Measurements from ENCODE around the gene C3orf52. TPM values are rescaled to one million over a fixed set of nuclear protein-coding genes. Genes with fewer than 3 reads are reported as not detected.

The C3orf52 gene
- total and polyA plus RNA-seq, 7 experiments from 2014 or later = 1.2 to 12.3 (median 1.9) TPM

- H3K27me3 Mint-ChIP-seq = no peaks in the 10 kb centered on the region
- Histone ChIP-seq H3K9me3 (ENCODE audit: control insufficient read depth in 2 of 3, low read length in 3 of 3) (no peaks in the 10 kb centered on the region), H3K4me1 (ENCODE audit: control insufficient read depth in 2 of 2, insufficient read depth in 2 of 2, low read length in 2 of 2) (peaks cover 32 to 58% of the 10 kb centered on the region in 2 donors), H3K36me3 (ENCODE audit: control insufficient read depth in 2 of 3, insufficient read depth in 3 of 3, low read length in 3 of 3) (peaks cover 0 to 24% (median 0%) of the 10 kb centered on the region in 3 experiments), H3K27me3 (ENCODE audit: control insufficient read depth in 2 of 2, insufficient read depth in 2 of 2, low read length in 2 of 2) (no peaks in the 10 kb centered on the region), H3K4me3 (ENCODE audit: low read length) (peak overlapping the region; percentile 44), H3K27ac (ENCODE audit: low read depth, low read length) (peak overlapping the region; percentile 82)
- POLR2A ChIA-PET = no interaction called here
- H3K27ac Mint-ChIP-seq = peak overlapping the region; percentile 87 to 95 (median 93)
- CTCF ChIA-PET = interaction anchor here (1.1 to 2.7 kb wide), 3 partner anchors 9 to 15 kb away, joined by 3 to 11 read pairs (median 7); no protein-coding TSS in a partner anchor
- peaks cover 17 to 42% (median 31%) of the 10 kb centered on the region in 5 donors for H3K36me3 Mint-ChIP-seq
- intact Hi-C loops (cut with micrococcal nuclease) = loop anchor here (2.0 to 10.0 kb wide), 8 partner anchors 171 to 1621 kb away; partner anchors contain the start of genes GTPBP8 (in 2 of the 2), ATP6V1A (in 1 of the 2), BTLA (in 1 of the 2) and CD96 (in 1 of the 2)
- H3K4me1 Mint-ChIP-seq = peaks cover 39 to 86% (median 78%) of the 10 kb centered on the region in 7 donors
- ATAC-seq (no peak), DNase-seq (no peak)
- no peaks in the 10 kb centered on the region for H3K9me3 Mint-ChIP-seq
- H3K4me3 Mint-ChIP-seq = peak overlapping the region; percentile 49 to 100 (median 74)
Observed at GRCh38 chr3:112126511-112126911, 40.3 kb downstream of the C3orf52 start.

- POLR2A ChIA-PET = interaction anchor here (0.6 to 2.3 kb wide), 9 partner anchors 8 to 434 kb away, joined by 3 to 9 read pairs (median 3); partner anchors contain the start of genes ABHD10, ATG3, CD200 and SLC35A5
- CTCF ChIA-PET = interaction anchor here (1.0 to 2.1 kb wide), 4 partner anchors 10 to 166 kb away, joined by 3 to 7 read pairs (median 5); partner anchors contain the start of gene SLC9C1
- Mint-ChIP-seq H3K27me3 (no peaks in the 10 kb centered on the region), H3K36me3 (peaks cover 16 to 34% (median 27%) of the 10 kb centered on the region in 5 donors), H3K9me3 (no peaks in the 10 kb centered on the region), H3K27ac (peak overlapping the region; percentile 87 to 95 (median 93)), H3K4me3 (peak overlapping the region; percentile 49 to 100 (median 74)), H3K4me1 (peaks cover 39 to 80% (median 80%) of the 10 kb centered on the region in 7 donors)
- Histone ChIP-seq H3K4me1 (ENCODE audit: control insufficient read depth in 2 of 2, insufficient read depth in 2 of 2, low read length in 2 of 2) (peaks cover 32 to 60% of the 10 kb centered on the region in 2 donors), H3K36me3 (ENCODE audit: control insufficient read depth in 2 of 3, insufficient read depth in 3 of 3, low read length in 3 of 3) (peaks cover 0 to 22% (median 0%) of the 10 kb centered on the region in 3 experiments), H3K27ac (ENCODE audit: low read depth, low read length) (peak overlapping the region; percentile 82), H3K4me3 (ENCODE audit: low read length) (peak overlapping the region; percentile 44), H3K27me3 (ENCODE audit: control insufficient read depth in 2 of 2, insufficient read depth in 2 of 2, low read length in 2 of 2) (no peaks in the 10 kb centered on the region), H3K9me3 (ENCODE audit: control insufficient read depth in 2 of 3, low read length in 3 of 3) (no peaks in the 10 kb centered on the region)
- DNase-seq (peak in 5 of 9 donors; percentile 15 to 46 (median 34)), ATAC-seq (peak; percentile 16)
- intact Hi-C loops (cut with micrococcal nuclease) = loop anchor here (2.0 to 10.0 kb wide), 12 partner anchors 149 to 1619 kb away; partner anchors contain the start of genes CD96 (in 2 of the 2), GTPBP8 (in 2 of the 2), ABHD10 (in 1 of the 2) and ATP6V1A (in 1 of the 2)
Observed at GRCh38 chr3:112127522-112128494, 41.6 kb downstream of the C3orf52 start.

DNA sequence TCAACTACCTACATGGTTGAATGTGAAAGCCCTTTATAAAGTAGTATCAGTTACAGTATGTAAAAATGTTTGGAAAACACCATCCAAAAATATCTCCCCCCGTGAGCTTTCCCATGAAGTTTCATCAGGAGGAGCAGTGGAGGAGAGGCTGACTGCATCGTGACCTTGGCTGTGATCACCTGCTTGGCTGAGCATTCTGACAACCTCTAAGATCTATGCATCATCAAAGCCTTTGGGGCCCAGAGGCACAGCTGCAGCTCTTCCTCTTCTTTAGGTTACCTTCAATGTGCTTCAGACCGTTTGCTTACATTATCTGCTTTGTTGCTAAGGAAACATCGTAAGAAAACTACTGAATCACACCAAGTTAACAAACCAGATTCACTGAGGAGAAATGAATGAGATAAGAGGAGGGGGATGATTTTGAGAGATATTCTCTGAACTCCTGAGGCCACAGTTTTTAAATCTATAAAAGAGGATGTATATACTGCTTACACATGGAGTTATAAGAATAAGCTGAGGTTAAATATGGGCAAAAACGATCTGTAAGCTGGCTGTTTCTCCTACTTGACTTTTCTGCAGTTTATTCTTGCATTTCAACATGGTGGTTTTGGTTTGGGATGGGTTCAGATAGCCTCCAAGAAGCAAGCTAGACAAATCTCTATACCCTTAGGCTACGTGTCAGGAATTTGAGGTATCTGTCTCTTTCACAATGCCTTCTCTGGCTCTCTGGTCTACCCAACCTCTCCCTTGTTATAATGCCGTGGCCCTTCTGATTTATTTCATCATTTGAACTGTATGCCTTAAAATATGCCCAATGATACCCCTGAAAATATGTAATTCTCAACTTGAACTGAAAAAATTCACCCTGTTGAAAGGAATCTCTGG lies 42.9 kb downstream of the C3orf52 start:
- CTCF ChIA-PET = interaction anchor here (1.0 to 1.4 kb wide), 3 partner anchors 11 to 164 kb away, joined by 3 to 7 read pairs (median 3); partner anchors contain the start of gene SLC9C1
- peaks cover 10 to 22% (median 16%) of the 10 kb centered on the region in 5 donors for H3K36me3 Mint-ChIP-seq
- no peaks in the 10 kb centered on the region for H3K9me3 Mint-ChIP-seq
- H3K9me3 ChIP-seq (ENCODE audit: control insufficient read depth in 2 of 3, low read length in 3 of 3) = no peaks in the 10 kb centered on the region
- peak overlapping the region; percentile 87 to 95 (median 93) for H3K27ac Mint-ChIP-seq
- H3K4me3 ChIP-seq (ENCODE audit: low read length) = no peak overlapping the region
- POLR2A ChIA-PET = interaction anchor here (0.6 to 2.3 kb wide), 3 partner anchors 9 to 370 kb away, joined by 3 to 8 read pairs (median 5); partner anchors contain the start of gene BTLA
- peaks cover 41 to 72% of the 10 kb centered on the region in 2 donors for H3K4me1 ChIP-seq (ENCODE audit: control insufficient read depth in 2 of 2, insufficient read depth in 2 of 2, low read length in 2 of 2)
- H3K27me3 ChIP-seq (ENCODE audit: control insufficient read depth in 2 of 2, insufficient read depth in 2 of 2, low read length in 2 of 2) = no peaks in the 10 kb centered on the region
- H3K36me3 ChIP-seq (ENCODE audit: control insufficient read depth in 2 of 3, insufficient read depth in 3 of 3, low read length in 3 of 3) = peaks cover 0 to 10% (median 0%) of the 10 kb centered on the region in 3 experiments
- DNase-seq (peak in 8 of 9 donors; percentile 39 to 88 (median 83)), ATAC-seq (peak; percentile 82)
- no peaks in the 10 kb centered on the region for H3K27me3 Mint-ChIP-seq
- H3K27ac ChIP-seq (ENCODE audit: low read depth, low read length) = peak overlapping the region; percentile 82
- H3K4me1 Mint-ChIP-seq = peaks cover 49 to 92% (median 90%) of the 10 kb centered on the region in 7 donors
- H3K4me3 Mint-ChIP-seq = peak overlapping the region; percentile 23 to 100 (median 64)
- intact Hi-C loops (cut with micrococcal nuclease) = loop anchor here (1.0 to 10.0 kb wide), 17 partner anchors 8 to 1618 kb away; partner anchors contain the start of genes CD96 (in 2 of the 2), GTPBP8 (in 2 of the 2), SLC35A5 (in 2 of the 2) and ABHD10 (in 1 of the 2)

GRCh38 chr3:112129925-112130637 lies 43.9 kb downstream of the C3orf52 start:
- Mint-ChIP-seq H3K4me3 (peak overlapping the region; percentile 15 to 100 (median 63)), H3K4me1 (peaks cover 56 to 96% (median 94%) of the 10 kb centered on the region in 7 donors), H3K27me3 (no peaks in the 10 kb centered on the region), H3K27ac (peak overlapping the region; percentile 87 to 95 (median 93)), H3K36me3 (peaks cover 6 to 16% (median 10%) of the 10 kb centered on the region in 5 donors), H3K9me3 (no peaks in the 10 kb centered on the region)
- peaks cover 0 to 6% (median 0%) of the 10 kb centered on the region in 3 experiments for H3K36me3 ChIP-seq (ENCODE audit: control insufficient read depth in 2 of 3, insufficient read depth in 3 of 3, low read length in 3 of 3)
- CTCF ChIA-PET = interaction anchor here (0.5 to 1.7 kb wide), 2 partner anchors 18 to 204 kb away, joined by 3 to 6 read pairs; no protein-coding TSS in a partner anchor
- no peaks in the 10 kb centered on the region for H3K9me3 ChIP-seq (ENCODE audit: control insufficient read depth in 2 of 3, low read length in 3 of 3)
- H3K4me3 ChIP-seq (ENCODE audit: low read length) = no peak overlapping the region
- POLR2A ChIA-PET = interaction anchor here (0.6 to 1.4 kb wide), 3 partner anchors 9 to 432 kb away, joined by 3 to 4 read pairs (median 3); partner anchors contain the start of genes ATG3 and SLC35A5
- no peak for ATAC-seq
- H3K4me1 ChIP-seq (ENCODE audit: control insufficient read depth in 2 of 2, insufficient read depth in 2 of 2, low read length in 2 of 2) = peaks cover 51 to 80% of the 10 kb centered on the region in 2 donors
- peak overlapping the region; percentile 82 for H3K27ac ChIP-seq (ENCODE audit: low read depth, low read length)
- no peak for DNase-seq
- no peaks in the 10 kb centered on the region for H3K27me3 ChIP-seq (ENCODE audit: control insufficient read depth in 2 of 2, insufficient read depth in 2 of 2, low read length in 2 of 2)
- intact Hi-C loops (cut with micrococcal nuclease) = loop anchor here (1.0 to 10.0 kb wide), 20 partner anchors 7 to 1617 kb away; partner anchors contain the start of genes CD96 (in 2 of the 2), GTPBP8 (in 2 of the 2), SLC35A5 (in 2 of the 2) and ABHD10 (in 1 of the 2)

DNA sequence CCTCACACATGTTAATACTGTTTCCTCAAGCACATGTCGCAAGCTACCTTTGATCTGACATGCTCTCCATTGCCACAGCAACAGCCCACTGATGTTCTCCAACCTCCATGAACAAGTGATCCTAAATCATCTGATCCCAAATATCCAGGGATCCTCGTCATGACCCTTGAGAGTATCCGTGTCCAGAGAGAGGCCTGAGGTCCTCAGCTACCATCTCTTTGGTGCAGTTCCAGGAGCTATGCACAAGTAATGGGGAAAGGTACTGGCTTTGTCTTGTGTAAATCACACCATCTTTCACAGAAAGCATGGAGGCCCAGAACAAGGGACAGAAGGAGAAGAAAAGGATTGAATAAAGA lies 44.4 kb downstream of the C3orf52 start:
- Mint-ChIP-seq H3K4me1 (peaks cover 58 to 96% (median 94%) of the 10 kb centered on the region in 7 donors), H3K36me3 (peaks cover 5 to 14% (median 6%) of the 10 kb centered on the region in 5 donors), H3K4me3 (peak overlapping the region; percentile 15 to 100 (median 63)), H3K9me3 (no peaks in the 10 kb centered on the region), H3K27me3 (no peaks in the 10 kb centered on the region), H3K27ac (peak overlapping the region; percentile 87 to 95 (median 93))
- intact Hi-C loops (cut with micrococcal nuclease) = loop anchor here in 1 of 2 donors (5.0 to 10.0 kb wide), 3 partner anchors 332 to 877 kb away; partner anchors contain the start of gene CD200R1
- H3K4me3 ChIP-seq (ENCODE audit: low read length) = no peak overlapping the region
- no peaks in the 10 kb centered on the region for H3K27me3 ChIP-seq (ENCODE audit: control insufficient read depth in 2 of 2, insufficient read depth in 2 of 2, low read length in 2 of 2)
- H3K4me1 ChIP-seq (ENCODE audit: control insufficient read depth in 2 of 2, insufficient read depth in 2 of 2, low read length in 2 of 2) = peaks cover 51 to 80% of the 10 kb centered on the region in 2 donors
- H3K9me3 ChIP-seq (ENCODE audit: control insufficient read depth in 2 of 3, low read length in 3 of 3) = no peaks in the 10 kb centered on the region
- ChIA-PET POLR2A (interaction anchor here (1.3 to 1.4 kb wide), 2 partner anchors 9 to 431 kb away, joined by 3 to 4 read pairs; partner anchors contain the start of genes ATG3 and SLC35A5), CTCF (interaction anchor here (1.7 kb wide), 1 partner anchor 19 kb away, joined by 6 read pairs; no protein-coding TSS in a partner anchor)
- DNase-seq (no peak), ATAC-seq (no peak)
- peaks cover 0 to under 1% (median 0%) of the 10 kb centered on the region in 3 experiments for H3K36me3 ChIP-seq (ENCODE audit: control insufficient read depth in 2 of 3, insufficient read depth in 3 of 3, low read length in 3 of 3)
- H3K27ac ChIP-seq (ENCODE audit: low read depth, low read length) = peak overlapping the region; percentile 82

All from naive thymus-derived CD4-positive, alpha-beta T cell (primary cell).